Stimulated activated CD8-positive, alpha-beta memory T cell treated with anti-CD3 and anti-CD28 coated beads, Interleukin-15, amount 100 ng/mL, for 24 hours (primary cell): ENCODE measurements around the gene INPP1.
"Not testable (repeated sequence)": the region's sequence is repeated elsewhere in the genome, so short reads cannot be mapped to it uniquely, and the experiment has no call there.

ENCODE experiments used
- DNase-seq: peaks from one replicate; pipeline ENCODE4 v3.0.0-alpha.2; 2020; ENCODE audit warnings: low read depth

Gene INPP1

DNA sequence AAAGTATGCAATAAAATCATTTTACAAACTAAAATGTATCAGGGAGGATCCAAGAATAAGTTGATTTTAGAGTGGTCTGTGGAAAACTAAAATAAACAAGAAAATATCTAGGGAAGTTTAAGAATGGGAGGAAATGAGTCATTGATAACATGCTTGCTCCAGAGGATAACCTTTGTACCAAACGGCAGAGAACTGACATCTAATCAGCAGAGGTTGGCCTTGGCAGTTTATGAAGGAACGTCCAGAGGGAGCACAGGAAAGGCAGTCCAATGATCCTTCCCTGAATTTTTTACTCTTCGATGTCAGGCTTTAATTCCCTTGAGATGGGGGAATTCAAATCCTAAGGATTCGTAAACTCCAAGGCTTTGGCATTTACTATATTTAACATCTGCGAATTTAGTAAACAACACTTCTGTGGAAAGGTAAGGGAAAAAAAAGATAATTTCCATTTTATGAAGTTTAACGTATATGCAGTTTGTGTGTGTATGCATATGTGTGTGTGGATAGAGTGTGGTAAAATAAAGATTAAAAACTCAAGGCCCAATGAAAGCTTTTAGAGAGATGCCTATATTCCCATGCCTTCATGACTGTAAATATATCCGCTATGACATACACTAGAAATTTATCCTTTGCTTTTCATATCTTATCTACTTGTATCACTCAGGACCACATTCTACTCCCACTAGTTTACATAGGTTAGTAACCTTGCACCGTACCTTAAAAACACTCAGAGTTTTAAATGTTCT is 8.7 kb upstream of the INPP1 start:
- DNase-seq, result no peak

DNA sequence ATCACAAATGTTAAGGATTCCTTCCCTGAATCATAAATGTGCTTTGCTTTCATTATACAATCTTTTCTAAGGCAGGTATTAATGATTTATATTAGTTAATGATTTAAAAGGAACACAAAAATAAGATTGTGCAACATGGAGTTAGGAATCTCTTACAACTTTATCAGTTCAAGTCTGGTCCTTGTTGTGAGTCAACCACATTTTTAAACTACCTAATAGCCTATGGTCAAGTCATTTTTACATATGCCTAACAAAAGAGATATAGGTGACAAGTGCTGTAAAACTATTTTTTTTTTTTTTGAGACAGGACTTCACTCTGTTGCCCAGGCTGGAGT is 8.2 kb upstream of the INPP1 start:
- DNase-seq, result no peak

DNA sequence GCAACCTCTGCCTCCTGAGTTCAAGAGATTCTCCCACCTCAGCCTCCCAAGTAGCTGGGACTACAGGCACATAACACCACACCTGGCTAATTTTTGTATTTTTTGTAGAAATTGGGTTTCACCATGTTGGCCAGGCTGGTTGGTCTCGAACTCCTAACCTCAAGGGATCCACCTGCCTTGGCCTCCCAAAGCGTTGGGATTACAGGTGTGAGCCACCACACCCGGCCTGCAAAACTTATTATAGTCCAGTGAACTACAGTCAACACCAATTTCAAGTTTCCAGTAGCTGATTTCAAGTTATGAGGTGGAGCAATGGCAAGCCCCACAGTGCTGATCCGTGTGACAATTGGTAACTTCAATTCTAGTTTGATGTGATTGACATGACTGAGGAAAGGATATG is 7.8 kb upstream of the INPP1 start:
- DNase-seq, result not testable (repeated sequence)

DNA sequence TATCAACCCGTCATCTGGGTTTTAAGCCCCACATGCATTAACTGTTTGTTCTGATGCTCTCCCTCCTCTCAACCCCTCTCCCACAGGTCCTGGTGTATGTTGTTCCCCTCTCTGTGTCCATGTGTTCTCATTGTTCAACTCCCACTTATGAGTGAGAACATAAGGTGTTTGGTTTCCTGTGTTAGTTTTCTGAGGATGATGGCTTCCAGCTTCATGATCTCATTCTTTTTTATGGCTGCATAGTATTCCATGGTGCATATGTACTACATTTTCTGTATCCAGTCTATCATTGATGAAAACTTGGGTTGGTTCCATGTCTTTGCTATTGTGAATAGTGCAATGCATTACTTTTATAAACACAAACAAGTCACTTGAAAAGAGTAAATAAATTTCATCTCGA is 7.0 kb upstream of the INPP1 start:
- no peak for DNase-seq

DNA sequence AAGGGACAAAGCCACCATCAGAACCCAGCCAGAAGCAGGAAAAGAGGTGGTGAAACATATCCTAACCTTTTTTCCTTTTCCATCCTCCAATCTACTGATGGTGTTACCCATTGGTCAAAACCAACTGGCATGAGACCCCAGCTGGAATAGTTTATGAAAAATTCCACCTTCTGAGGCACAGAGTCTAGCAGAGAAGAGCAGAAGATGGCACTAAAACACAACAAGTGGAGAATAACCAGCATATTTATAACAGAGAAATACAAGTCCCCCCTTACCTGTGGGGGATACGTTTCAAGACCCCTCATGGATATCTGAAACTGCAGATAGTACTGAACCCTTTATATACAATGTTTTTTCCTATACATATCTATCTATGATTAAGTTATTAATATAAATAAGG is 4.9 kb upstream of the INPP1 start:
- DNase-seq, result no peak

DNA sequence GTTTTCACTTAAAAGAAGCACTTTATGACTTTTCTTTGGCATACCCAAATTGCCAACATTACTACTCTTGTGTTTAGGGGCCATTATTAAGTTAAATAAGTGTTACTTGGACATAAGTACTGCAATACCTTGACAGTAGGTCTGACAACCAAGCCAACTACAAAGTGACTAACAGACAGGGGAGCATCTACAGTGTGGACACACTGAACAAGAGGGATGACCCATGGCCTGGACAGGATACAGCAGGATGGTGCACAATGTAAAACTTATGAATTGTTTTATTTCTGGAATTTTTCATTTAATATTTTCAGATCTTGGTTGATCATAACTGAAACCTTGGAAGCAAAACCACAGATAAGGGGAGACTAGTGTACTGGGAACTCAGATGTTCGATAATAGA is 4.0 kb upstream of the INPP1 start:
- DNase-seq, result no peak

DNA sequence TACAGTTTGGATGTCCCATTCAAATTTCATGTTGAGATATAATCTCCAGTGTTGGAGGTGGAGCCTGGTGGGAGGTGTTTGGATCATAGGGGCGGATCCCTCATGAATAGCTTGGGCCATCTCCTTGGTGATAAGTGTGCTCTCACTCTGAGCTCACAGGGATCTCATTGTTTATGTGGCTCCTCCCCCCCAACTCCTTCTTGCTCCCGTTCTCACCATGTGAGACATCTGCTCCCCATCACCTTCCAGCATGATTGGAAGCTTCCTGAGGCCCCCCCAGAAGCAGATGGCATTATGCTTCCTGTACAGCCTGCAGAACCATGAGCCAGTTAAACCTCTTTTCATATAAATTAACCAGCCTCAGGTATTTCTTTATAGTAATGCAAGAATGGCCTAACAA is 3.0 kb upstream of the INPP1 start:
- no peak for DNase-seq

DNA sequence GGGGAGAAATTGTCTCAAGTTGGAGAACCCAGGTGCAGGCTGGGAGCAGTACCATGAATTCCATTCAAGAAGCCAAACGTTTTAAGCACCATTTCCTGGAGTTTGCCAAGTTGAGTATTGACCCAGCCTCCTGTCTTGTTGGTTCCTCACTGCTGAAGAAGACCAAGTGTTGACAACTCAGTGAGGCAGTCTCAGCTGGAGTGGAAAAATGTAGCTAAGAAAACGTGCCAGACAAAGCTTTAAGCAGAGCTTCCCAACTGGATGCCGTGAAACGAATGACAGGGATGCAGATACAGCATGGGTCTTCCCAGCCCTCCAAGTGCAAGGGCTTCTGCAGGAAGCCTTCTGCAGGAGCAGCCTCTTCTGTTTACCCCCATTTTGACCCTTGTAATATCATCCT is 778 bp upstream of the INPP1 start:
- DNase-seq, result no peak

DNA sequence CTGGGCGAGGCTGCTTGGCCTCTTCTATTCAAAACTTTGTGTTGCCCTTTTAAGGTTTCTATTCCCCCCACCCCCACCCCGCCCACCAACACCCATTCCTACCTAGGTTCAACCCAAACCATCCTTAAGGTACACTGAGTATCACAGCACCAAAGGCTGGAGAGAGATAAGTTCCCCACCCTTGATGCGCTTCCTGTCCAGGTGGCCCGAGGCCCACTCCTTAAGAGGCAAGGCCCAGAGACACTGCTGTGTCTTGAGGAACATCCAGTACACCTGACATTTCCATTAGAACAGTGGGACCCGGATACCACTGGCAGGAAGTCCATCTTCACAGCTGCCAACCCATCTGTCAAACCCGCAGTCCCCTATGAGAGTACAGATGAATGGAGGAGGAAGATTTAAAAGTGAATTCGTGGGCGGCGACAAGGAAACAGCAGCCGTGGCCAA is 277 bp upstream of the INPP1 start:
- DNase-seq, result no peak

DNA sequence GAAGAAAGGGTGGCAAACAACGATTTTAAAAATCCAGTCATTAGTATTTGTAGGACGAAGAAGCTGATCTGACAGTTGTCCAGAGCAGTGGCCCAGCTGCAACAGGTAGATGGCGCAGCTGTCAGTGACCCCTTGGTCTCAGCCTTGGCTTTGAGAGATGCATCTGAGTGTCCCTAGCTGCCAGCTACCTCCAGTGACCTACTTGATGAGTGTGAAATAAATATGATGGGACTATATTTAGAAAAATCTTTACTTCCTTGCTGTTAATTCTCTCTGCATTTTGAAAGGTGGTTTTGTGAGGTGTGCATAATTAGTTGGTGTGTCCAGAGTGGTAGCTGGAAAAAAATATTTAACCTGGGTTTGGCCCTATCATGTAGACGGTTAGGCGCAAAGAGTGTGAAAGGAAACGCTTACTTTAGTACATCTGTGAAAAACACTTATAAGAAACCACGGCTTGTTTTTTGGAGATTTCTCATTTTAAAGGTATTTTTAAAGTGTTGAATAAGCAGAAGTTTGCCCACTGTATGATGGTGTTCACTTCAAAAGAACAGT is 963 bp downstream of the INPP1 start:
- DNase-seq, result no peak

DNA sequence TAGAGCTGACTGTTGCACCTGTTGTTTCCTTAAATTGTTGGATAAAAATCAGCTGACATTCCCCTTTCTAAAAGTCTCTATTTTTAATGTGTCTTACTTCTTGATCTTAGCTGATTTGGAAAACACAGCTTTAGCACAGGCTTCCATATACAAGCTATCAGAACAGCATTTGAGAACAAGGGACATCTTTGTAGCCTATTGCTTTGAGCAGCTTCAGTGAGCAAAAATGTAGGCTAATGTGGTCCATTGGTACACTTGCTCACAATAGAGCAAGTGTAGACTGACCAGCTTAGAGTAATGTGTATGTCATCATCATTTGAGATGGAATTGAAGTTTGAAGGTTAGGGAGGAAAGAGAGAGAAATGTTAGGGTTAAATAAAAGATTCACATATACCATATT is 7.0 kb downstream of the INPP1 start:
- no peak for DNase-seq

DNA sequence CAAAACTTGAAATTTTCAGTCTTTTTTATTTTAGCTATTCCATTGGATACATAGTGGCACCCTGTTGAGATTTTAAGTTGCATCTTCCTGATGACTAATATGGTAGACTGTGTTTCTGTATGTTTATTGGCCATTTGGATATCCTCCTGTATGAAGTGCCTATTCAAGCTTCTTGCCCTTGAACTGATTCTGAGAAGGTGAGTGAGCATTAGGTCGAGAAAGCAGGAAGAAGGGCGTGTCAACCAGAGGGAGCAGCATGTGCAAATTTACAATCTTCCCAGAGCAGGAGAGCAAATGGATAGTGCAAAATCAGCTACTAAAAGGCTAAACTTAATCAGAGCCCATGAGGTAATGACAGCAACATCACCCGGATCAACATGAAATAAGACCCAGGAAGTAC is 8.6 kb downstream of the INPP1 start:
- no peak for DNase-seq

DNA sequence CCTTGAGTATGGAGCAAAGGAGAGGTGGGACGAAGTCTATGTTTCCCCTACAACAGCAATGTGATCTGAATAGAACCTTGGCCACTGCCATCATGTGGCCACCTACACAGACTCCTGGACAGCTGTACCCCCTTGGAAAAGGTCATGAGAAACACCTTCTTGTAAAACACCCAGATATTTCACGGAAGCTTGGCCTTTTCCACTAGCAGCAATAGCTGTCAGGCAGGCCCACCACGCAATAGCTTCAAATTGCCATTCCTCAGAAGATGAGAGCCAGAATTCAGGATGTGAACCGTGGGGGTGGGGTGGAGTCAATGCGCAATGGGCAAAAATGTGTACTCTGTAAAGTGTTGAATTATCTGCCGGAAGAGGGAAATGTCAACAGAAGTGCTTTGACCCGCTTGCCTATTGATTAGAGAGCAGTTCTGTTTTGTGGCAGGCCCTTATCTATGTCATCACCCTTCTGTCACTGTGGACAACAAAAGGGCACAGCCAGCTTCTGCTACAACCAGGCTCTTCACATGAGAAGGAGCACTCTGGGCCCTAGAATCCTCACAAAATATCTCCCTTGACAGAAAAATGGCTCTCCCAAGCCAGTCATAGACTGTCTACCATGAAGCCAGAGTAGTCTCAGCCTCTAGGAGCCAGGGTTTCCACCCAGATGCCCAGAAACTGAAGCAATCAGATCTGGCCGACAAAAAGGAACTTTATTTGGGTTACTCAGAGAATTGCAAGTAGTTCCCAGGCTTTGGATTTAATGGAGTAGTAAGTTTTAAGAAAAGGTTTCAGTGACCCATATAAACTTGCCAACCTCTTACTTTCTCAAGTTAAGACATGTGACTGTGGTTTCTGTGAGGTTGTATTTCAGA is 9.5 kb downstream of the INPP1 start:
- no peak for DNase-seq

DNA sequence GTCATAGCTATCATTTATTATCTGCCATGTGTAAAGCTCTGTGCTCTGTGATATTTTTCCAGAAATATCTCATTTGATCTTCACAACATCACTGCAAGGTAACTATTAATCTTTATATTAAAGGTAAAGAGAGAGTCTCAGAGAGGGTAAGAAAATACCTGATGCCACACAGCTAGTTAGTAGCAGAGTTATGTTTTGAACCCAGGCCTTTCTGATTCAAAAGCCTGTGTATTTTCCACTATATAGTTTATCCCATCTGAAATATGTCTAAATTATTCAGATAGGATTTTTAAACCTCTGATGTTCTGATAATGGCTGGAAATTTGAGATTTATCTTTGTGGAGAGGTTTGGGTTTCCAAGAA is 10.1 kb downstream of the INPP1 start:
- no peak for DNase-seq

DNA sequence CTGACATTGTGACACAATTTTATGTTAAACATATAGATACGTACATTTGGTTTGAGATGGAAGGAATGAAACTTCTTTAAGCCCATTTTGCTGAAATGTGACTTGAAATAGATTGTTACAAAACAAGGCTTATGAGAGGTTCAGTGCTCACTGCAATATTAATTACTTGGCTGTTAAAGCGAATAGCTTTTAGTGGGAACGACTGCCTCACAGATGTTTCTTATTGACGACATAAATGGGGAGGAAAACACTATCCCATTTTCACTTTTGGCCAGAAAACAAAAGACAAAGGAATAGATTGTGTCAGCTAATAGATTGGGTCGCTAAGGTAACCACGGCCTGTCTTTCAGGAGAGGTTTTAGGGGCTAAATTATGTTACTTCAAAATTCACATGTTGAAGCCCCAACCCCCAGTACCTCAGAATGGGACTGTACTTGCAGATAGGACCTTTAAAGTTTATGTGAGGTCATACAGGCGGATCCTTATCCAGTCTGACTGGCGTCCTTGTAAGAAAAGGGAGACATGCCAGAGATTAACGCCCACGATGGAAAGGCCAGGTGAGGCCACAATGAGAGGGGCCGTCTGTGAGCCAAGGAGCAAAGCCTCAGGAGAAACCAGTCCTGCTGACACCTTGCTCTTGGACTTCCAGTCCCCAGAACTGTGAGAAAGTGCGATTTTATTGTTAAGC is 10.8 kb downstream of the INPP1 start:
- no peak for DNase-seq

DNA sequence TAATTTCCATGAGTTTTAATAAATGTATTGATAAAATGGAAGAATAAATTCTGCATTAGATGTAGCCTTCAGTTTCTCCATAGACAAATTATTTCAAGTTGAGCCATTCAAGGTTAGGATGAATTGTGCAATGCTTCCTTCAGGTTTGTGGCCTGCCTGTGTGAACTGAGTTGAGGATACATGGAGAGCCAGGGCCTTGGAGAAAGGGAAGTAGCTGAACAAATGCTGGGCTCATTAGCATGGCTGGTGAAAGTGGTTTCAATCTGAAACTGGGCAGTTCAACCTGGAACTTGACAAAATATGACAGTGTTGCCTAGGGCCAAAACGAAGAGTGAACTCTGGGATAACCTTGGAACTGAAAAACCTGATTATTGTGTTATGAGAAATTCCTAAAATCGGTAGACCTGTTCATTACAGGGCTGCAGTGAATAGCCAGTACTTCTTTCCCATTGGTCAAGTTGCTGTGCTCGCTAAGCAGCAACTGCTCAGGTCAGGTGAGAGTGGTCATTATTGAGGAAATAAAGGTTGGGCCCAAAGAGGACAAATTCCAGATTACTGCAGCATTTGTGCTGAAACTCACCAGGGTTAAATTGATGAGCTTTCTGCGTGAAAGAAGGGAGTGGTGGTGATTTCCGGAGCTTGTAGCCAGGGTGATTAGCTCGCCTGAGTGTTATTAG is 12.7 kb downstream of the INPP1 start:
- no peak for DNase-seq

DNA sequence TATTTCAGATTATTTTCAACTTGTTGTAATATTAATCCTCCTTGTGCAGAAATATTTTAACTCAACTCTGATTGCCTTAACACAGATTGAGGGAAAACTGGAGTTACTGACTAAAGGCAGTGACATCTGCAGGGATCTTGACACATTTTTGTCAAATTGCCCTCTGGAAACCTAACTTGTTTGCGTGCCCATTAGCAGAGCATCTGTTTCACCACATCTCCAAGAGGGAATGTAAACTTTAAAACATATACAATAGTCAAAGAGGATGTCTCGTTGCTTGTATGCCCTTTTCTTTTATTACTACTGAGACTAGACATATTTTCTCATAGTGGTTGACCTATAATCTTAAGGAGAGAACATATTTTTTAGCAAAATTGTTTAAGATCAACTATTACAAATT is 14.2 kb downstream of the INPP1 start:
- DNase-seq, result no peak

DNA sequence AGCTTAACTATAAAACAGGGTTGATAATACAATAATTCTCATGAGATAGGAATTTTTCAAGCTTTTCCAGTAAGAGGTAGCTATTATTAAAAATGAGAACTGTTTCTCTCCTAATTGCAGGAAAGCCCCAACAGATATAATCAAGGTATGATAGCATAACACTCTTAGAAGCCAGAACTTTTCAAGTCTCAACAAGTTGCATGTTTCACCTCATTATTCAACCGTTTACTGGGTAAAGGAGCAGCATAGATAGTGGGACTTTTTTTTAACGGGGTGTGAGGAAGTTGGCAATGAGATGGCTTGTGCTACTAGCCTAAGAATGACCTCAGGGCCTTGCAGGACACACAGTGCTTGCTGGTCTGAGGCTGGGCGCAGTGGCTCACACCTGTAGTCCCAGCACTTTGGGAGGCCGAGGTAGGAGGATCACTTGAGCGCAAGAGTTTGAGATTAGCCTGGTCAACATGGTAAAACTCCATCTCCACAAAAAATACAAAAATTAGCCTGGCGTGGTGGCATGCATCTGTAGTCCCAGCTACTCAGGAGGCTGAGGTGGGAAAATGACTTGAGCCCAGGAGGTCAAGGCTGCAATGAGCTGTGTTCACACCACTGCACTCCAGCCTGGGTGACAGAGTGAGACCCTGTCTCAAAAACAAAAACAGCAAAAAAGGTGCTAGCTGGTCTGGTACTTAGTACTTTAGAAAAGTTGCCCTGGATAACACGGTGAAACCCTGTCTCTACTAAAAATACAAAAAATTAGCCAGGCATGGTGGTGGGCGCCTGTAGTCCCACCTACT is 15.5 kb downstream of the INPP1 start:
- not testable (repeated sequence) for DNase-seq

DNA sequence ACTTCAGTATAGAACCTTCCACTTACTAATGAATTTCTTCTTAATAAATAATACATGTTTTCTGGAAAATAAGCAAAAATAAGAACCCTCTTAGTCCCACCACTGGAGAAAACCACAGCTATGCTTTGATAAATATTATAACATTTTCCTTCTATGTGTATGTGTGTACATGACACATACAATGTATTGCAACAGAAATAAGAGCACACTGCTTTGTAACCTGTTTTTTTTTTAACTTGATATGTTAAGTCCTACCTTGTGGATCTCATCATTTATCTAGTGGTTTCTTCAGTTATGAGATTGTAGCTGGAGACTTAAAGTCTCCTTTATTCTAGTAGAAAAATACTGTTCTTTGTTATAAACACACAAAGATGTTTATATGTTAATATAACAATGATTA is 17.2 kb downstream of the INPP1 start:
- DNase-seq, result no peak

DNA sequence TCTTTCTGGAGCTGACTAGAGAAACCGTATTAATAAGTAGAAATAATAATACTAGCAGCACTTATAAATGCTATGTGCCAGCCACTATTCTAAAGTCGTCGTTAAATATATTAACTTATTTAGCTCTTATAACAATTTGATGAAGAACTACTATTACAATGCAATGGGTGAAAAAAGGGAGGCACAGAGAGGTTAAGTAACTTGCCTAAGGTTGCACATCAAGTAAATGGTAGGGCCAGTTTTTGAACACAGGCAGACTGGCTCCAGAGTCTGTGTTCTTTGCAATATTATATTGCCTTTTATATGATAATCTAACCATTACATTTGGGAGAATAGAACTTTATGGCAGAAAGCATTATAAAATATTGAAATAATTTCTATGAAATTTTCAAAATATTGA is 17.6 kb downstream of the INPP1 start:
- DNase-seq, result no peak

DNA sequence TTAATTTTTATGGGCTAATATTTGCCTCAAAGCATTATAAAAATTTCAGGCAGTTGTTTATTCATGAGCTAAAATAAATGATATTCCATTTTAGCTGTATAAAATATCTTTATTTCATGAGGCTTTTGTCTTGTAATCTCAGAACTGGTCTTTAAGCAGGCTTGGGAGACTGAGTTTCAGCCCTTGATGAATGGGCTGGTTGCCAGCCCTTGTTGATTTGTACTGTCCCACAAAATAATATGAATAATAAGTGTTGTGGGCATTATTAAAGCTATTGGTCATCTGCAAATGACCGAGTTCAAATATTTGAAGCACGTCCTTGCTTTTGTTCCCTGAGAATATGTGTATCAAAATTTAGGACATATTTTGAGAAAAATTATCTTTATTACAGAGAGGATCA is 18.2 kb downstream of the INPP1 start:
- no peak for DNase-seq
